HG03439 (cell line): Measurements from ENCODE around the gene LDHAL6A.
"Not testable (repeated sequence)": the region's sequence is repeated elsewhere in the genome, so short reads cannot be mapped to it uniquely, and the experiment has no call there.

ENCODE experiments used
- ATAC-seq: cut with Tn5 transposase; IDR thresholded peaks from one replicate; pipeline ENCODE4 v1.9.1; 2021; ENCODE audit warnings: mild to moderate bottlenecking, moderate library complexity; ENCODE audit not compliant: unreplicated experiment

LDHAL6A gene

GRCh38 chr11:18455686-18456372 lies at the start of gene LDHAL6A:
Gene LDHAL6A (plus strand): TSS chr11:18455856. CDS start chr11:18456681, 825 bp downstream.
- no peak for ATAC-seq

DNA sequence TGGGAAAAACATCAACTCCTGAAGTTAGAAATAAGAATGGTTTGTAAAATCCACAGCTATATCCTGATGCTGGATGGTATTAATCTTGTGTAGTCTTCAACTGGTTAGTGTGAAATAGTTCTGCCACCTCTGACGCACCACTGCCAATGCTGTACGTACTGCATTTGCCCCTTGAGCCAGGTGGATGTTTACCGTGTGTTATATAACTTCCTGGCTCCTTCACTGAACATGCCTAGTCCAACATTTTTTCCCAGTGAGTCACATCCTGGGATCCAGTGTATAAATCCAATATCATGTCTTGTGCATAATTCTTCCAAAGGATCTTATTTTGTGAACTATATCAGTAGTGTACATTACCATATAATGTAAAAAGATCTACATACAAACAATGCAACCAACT lies 48.3 kb upstream of the LDHAL6A start:
- not testable (repeated sequence) for ATAC-seq

GRCh38 chr11:18408558-18409291 lies 46.9 kb upstream of the LDHAL6A start:
- ATAC-seq = no peak

DNA sequence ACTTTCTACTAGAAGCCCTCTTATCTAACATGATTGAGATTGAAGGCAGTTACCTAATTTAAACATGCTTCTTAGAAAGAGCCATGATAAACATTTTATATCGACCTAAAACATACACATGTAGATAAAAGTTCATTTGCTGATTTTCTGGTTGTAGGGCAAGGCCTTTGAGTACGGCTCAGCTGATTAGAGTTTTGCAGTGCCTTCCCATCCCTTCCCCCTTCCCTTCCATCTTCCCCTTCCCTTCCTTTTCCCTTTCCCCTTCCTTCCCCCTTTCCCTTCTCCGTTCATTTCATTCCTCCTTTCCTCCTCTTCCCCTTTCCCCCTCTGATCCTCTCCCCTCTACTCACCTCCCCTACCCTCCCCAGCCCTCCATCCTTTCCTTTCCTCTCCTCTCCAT lies 39.2 kb upstream of the LDHAL6A start:
- ATAC-seq = no peak

GRCh38 chr11:18419040-18419439 lies 36.6 kb upstream of the LDHAL6A start:
- ATAC-seq = no peak

DNA sequence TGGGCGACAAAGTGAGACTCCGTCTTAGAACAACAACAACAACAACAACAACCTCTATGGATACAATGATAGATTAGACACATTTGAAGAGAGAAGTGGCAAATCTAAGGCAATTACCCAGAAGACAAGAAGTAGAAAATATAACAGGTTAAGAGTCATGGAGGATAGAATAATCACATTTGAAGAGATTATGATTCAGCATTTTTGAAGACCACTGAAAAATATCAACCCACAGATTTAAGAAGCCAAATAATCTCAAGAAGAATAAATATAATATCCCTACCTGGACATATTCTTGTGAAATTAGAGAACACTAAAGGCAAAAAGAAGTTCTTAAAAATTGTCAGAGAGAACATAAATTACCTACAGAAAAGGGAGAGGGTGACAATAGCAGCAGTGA lies 35.6 kb upstream of the LDHAL6A start:
- no peak for ATAC-seq

GRCh38 chr11:18427240-18427639 lies 28.4 kb upstream of the LDHAL6A start:
- ATAC-seq = no peak

GRCh38 chr11:18429332-18429731 lies 26.3 kb upstream of the LDHAL6A start:
- ATAC-seq = no peak

DNA sequence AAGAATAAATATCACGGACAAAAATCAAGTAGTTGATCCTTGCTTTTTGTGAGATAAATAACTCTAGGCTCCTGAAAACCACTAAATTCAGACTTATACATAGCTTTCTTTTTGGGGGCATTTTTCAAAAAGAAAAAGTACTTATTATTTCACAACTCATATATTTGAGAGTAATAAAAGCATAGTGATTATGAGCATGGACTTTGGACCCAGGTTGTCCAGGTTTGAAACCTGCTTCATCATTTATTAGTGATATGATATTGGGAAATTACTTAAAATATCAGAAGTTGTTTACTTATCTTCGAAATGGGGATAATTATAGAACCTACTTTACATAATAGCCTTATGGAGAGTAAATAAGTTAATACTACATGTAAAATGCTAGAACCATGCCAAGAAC lies 17.0 kb upstream of the LDHAL6A start:
- ATAC-seq = no peak

DNA sequence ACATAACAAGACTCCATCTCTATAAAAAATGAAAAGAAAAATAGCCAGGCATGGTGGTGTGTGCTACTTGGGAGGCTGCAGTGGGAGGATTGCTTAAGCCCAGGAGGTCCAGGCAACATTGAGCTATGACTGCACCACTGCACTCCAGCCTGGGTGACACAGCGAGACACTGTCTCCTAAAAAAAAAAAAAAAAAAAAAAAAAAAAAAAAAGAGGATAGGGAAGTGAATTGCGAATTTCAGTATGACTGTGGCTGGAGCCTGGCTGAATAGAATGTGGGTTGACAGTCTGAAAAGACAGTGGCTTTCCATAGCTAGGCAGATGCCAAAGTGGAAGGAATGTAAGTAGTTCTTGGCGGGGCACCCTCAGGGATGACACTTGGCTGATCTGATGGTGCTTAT lies 6.4 kb upstream of the LDHAL6A start:
- no peak for ATAC-seq

GRCh38 chr11:18452927-18453326 lies 2.7 kb upstream of the LDHAL6A start:
- no peak for ATAC-seq

DNA sequence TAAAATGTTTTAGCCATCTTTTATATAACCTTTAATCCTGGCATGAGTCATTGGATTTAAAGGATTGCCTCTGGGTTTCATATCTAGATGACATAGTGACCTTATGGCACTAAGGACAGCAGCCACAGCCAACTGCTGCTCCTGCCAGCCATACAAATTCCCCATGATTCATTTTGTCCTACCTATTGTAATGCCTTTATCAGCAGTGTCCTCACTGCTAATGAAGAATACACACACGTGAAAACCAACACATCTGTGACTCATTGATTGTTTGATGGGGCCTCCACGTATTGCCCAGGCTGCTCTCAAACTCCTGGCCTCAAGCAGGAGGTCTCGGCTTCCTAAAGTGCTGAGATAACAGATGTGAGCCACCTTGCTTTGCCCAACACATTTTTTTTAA lies 1.8 kb downstream of the LDHAL6A start:
- ATAC-seq = no peak

GRCh38 chr11:18459634-18460033 lies 4.0 kb downstream of the LDHAL6A start:
- no peak for ATAC-seq

- no peak for ATAC-seq
These were observed 6.3 kb downstream of the LDHAL6A start for GRCh38 chr11:18461909-18462308.

DNA sequence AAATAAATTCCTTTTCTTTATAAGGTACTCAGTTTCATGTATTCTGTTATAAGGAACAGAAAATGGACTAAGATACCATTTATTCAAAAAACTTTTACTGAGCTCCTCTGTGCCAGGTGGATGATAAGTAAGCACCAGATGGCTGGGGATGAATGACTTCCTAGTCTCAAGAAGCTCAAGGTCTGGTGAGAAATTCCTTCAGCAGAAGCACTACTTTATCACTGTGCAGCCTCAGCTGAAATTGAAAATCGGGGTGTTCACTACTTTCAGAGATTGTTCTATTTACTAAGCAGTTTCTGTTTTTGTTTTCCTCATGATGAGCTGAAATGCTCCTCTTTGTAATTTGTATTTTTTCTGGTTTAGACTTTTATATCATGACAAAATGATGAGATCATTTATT lies 7.8 kb downstream of the LDHAL6A start:
- ATAC-seq = no peak

GRCh38 chr11:18466402-18466801 lies 10.7 kb downstream of the LDHAL6A start:
- ATAC-seq = no peak

- ATAC-seq = no peak
These were observed 12.4 kb downstream of the LDHAL6A start for GRCh38 chr11:18468059-18468458.

DNA sequence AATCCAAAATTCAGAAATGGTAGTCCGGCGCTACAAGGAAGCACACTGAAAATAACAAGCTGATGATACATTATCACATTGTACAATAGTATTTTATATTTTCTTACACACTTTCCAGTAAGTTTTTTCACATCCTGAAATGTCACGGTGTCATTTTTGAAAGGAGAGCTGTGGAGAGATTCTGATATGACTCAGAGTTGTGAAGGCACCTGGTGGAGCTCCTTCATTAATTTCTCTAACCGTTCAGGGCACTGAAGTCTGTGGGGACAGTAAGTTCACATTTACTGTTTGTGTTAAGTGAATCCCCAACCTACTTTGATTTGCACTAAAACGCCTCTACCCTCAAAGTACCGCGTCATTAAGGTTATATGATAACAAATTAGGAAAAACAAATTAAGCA lies 13.3 kb downstream of the LDHAL6A start:
- ATAC-seq = no peak

- ATAC-seq = no peak
These were observed 16.3 kb downstream of the LDHAL6A start for GRCh38 chr11:18471995-18472394.

- no peak for ATAC-seq
These were observed 16.9 kb downstream of the LDHAL6A start for GRCh38 chr11:18472587-18472986.

GRCh38 chr11:18479063-18479462 lies 23.4 kb downstream of the LDHAL6A start:
- ATAC-seq = no peak

DNA sequence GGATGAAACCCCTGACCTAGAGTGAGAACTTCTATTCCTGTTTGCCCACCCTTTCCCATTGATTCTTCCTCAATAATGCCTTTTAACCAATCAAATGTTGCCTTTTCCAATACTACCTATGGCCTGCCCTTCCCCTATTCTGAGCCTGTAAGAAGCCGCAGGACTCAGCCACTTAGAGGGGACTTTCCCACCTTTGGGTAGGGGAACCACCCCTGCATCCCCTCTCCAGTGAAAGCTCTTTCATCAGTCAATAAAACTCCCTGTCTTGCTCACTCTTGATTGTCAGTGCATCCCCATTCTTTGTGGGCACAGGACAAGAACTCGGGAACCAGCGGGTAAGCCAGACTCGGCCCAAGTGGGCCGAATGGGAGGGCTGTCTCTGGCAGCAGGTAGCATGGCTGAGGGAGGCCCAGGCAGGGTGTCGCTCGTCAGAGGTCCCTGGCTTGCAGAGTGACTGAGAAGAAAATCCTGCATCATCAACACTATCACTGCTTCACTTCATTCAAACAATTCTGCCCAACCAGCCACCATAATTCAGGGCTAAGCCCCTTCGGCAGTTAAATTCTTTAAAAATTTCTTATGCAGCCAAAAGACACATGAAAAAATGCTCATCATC lies 30.4 kb downstream of the LDHAL6A start:
- no peak for ATAC-seq
